GM12865 (cell line): ENCODE data around the gene MUC4.

ENCODE experiments used
- DNase-seq: peaks from one replicate; pipeline ENCODE4 v3.0.0; 2010; ENCODE audit warnings: low read depth
- H3K4me3 ChIP-seq: 2 replicates; pipeline ENCODE4 v1.5.1; 2011; ENCODE audit warnings: mild to moderate bottlenecking, low read depth, low read length, control low read depth
- CTCF ChIP-seq: IDR thresholded peaks from 2 replicates; pipeline ENCODE4 v1.5.1; 2011; ENCODE audit warnings: low read length, control low read depth, low read depth, inconsistent platforms; ENCODE audit not compliant: insufficient read depth; ENCODE audit errors: missing control alignments

MUC4 gene

GRCh38 chr3:195811756-195812155 is at the start of gene MUC4:
TSS of gene MUC4 (minus strand) at chr3:195811929. CDS start at chr3:195811817, 112 bp downstream.
- DNase-seq: no peak
- H3K4me3 ChIP-seq: no peak within 1 kb of the TSS
- TF ChIP-seq CTCF: no peak

GRCh38 chr3:195860456-195860855 is 48.7 kb upstream of the MUC4 start:
- TF ChIP-seq CTCF: no peak
- H3K4me3 ChIP-seq: no peak overlapping the region
- DNase-seq: no peak

GRCh38 chr3:195859846-195860411 is 48.2 kb upstream of the MUC4 start:
- TF ChIP-seq CTCF: no peak
- H3K4me3 ChIP-seq: no peak overlapping the region
- no peak for DNase-seq

GRCh38 chr3:195859061-195859845 is 47.5 kb upstream of the MUC4 start:
- DNase-seq: peak; percentile 72
- no peak overlapping the region for H3K4me3 ChIP-seq

GRCh38 chr3:195856410-195857084 is 44.8 kb upstream of the MUC4 start:
- TF ChIP-seq CTCF: no peak
- H3K4me3 ChIP-seq: no peak overlapping the region
- no peak for DNase-seq

More at GRCh38 chr3:195859061-195859845, 47.5 kb upstream of the MUC4 start:
- peak; percentile 96 for TF ChIP-seq CTCF

- no peak for TF ChIP-seq CTCF
- no peak for DNase-seq
- no peak overlapping the region for H3K4me3 ChIP-seq
Measured at GRCh38 chr3:195855471-195856409, 44.0 kb upstream of the MUC4 start.
